ENCODE data around the gene FHL5. TPM values are rescaled to one million over a fixed set of nuclear protein-coding genes. Genes with fewer than 3 reads are reported as not detected.

The FHL5 gene
- total RNA-seq, 1 donor from 2014 or later: not detected

Other genes with a start within 250 kb of the FHL5 start
- gene UFL1, start 41.3 kb upstream of the FHL5 start, total RNA-seq: 20.2 and 20.8 TPM in 2 replicates

Data from T-helper 1 cell treated with Interleukin-12 subunit alpha and Interleukin-12 subunit beta and Interleukin-4 antibody, amounts not matched to agents 30 ng/mL and 1 ng/mL, for 36 hours (primary cell).